Activated CD8-positive, alpha-beta memory T cell treated with anti-CD3 and anti-CD28 coated beads, Interleukin-2, amount 10 ng/mL, durations not matched to agents 7 days and 5 days (primary cell): Measurements from ENCODE around the gene ZBED4. TPM values are rescaled to one million over a fixed set of nuclear protein-coding genes. Genes with fewer than 3 reads are reported as not detected.

Source experiments
- ATAC-seq: fragments of 150-1000 bp; cut with Tn5 transposase; one replicate; pipeline ENCODE4 v1.10.0; 2021; ENCODE audit warnings: moderate library complexity
- CTCF ChIA-PET: fragments of 350-600 bp; sonication (Branson Sonifier 250); formaldehyde crosslinking; loops from one replicate; lab custom pipeline; 2021; ENCODE audit warnings: antibody characterized with exemption; lab: Charles Lee
- DNase-seq: peaks from one replicate; pipeline ENCODE4 v3.0.0-alpha.2; 2020
- H3K27ac Mint-ChIP-seq: one replicate; pipeline ENCODE4 v1.8.0; 2021; ENCODE audit warnings: mild to moderate bottlenecking, mixed read lengths
- H3K27me3 Mint-ChIP-seq: one replicate; pipeline ENCODE4 v1.8.0; 2021; ENCODE audit warnings: mixed read lengths
- H3K36me3 Mint-ChIP-seq: one replicate; pipeline ENCODE4 v1.8.0; 2021; ENCODE audit warnings: mild to moderate bottlenecking, mixed read lengths
- H3K4me1 Mint-ChIP-seq: one replicate; pipeline ENCODE4 v1.8.0; 2021; ENCODE audit warnings: mixed read lengths
- H3K4me3 Mint-ChIP-seq: one replicate; pipeline ENCODE4 v1.8.0; 2021; ENCODE audit warnings: mild to moderate bottlenecking, moderate library complexity, mixed read lengths
- H3K9me3 Mint-ChIP-seq: one replicate; pipeline ENCODE4 v1.8.0; 2022; ENCODE audit warnings: low read depth, mixed read lengths
- total RNA-seq, 2 experiments: library from RNA; stranded (reverse); gene quantifications; one replicate each; pipeline ENCODE4 v1.2.3, GENCODE V29; 2021

Gene ZBED4
- total RNA-seq, 2 experiments from 2014 or later: 24.1 to 25.7 TPM

GRCh38 chr22:49922926-49923325, 69.3 kb downstream of the ZBED4 start:
- peaks cover 30% of the 10 kb centered on the region for H3K4me1 Mint-ChIP-seq
- H3K36me3 Mint-ChIP-seq: peaks cover 2% of the 10 kb centered on the region
- ATAC-seq (no peak), DNase-seq (no peak)
- CTCF ChIA-PET: no interaction called here
- H3K4me3 Mint-ChIP-seq: no peak overlapping the region
- H3K9me3 Mint-ChIP-seq: no peaks in the 10 kb centered on the region
- no peak overlapping the region for H3K27ac Mint-ChIP-seq
- H3K27me3 Mint-ChIP-seq: no peaks in the 10 kb centered on the region

- CTCF ChIA-PET: interaction anchor here (1.2 to 1.3 kb wide), 2 partner anchors 107 to 156 kb away, joined by 3 to 4 read pairs; no protein-coding TSS in a partner anchor
- no peak overlapping the region for H3K27ac Mint-ChIP-seq
- H3K27me3 Mint-ChIP-seq: no peaks in the 10 kb centered on the region
- no peak for DNase-seq
- no peak for ATAC-seq
- no peak overlapping the region for H3K4me3 Mint-ChIP-seq
- peaks cover 2% of the 10 kb centered on the region for H3K36me3 Mint-ChIP-seq
- H3K9me3 Mint-ChIP-seq: no peaks in the 10 kb centered on the region
- H3K4me1 Mint-ChIP-seq: peaks cover 30% of the 10 kb centered on the region
These were observed 69.8 kb downstream of the ZBED4 start for GRCh38 chr22:49923445-49923844.

DNA sequence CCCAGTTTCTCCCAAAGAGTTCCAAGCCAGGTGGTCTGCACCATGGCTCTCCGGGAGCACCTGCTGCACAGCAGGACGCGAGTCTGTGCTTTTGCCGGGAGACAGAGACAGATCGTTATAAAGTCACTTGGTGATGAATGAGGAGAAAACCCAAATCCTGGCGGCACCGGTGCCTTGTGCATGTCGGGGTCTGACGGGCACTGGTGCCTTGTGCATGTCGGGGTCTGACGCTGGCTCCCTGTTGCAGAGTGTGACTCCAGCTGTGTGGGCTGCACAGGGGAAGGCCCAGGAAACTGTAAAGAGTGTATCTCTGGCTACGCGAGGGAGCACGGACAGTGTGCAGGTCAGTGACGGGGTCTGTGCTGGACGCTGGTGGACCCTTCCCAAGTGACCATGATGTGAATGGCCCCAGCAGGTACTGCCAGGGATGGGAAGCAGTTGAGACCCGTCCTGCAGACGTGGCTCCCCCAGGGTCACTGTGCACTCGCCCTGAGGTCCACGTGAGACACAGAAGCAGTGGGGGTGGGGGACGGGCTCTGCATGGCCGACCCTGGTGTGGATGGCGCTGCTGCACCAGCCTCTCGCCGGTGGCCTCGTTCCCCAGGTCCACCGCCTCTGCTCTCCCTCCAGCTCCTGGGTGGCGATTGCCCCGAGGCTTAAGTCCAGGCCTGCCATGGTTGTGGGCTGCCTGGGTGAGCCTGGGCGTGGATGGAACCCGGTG, 70.6 kb downstream of the ZBED4 start:
- peak overlapping the region; percentile 26 for H3K27ac Mint-ChIP-seq
- H3K4me3 Mint-ChIP-seq: no peak overlapping the region
- no peak for ATAC-seq

DNA sequence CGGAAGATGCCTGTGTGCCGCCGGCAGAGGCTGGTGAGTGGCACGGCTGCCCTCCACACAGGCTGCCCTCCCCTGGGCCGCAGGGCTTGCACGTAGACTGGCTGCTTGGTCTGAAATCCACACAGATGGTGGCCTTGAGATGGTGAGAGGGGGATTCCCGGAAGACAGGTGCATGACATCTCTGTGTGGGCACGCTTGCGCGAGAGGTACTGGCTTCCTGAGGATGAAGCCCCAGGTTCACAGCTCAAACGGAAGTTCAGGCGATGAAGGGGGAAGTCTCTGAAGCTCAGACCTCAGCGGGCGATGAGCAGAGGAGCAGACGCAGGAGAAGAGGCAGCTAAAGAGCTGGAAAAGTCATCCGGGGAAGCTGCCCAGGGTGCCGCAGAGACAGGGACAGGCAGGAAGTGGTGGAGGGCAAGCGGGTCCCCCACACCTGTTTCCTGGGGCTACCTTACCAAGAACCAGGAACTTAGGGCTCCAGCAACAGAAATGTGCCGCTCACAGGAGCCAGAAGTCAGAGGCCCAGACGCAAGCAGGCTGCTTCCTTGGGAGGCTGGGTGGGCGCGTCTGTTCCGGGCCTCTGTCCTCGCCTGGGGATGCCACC, 72.0 kb downstream of the ZBED4 start:
- peak overlapping the region; percentile 90 for H3K27ac Mint-ChIP-seq
- H3K4me3 Mint-ChIP-seq: peak overlapping the region; percentile 66
- peak; percentile 63 for ATAC-seq
- H3K9me3 Mint-ChIP-seq: no peaks in the 10 kb centered on the region
- H3K36me3 Mint-ChIP-seq: peaks cover 2% of the 10 kb centered on the region
- H3K4me1 Mint-ChIP-seq: peaks cover 26% of the 10 kb centered on the region
- H3K27me3 Mint-ChIP-seq: no peaks in the 10 kb centered on the region
- peak; percentile 75 for DNase-seq
- CTCF ChIA-PET: interaction anchor here (1.0 to 3.5 kb wide), 3 partner anchors 105 to 194 kb away, joined by 3 to 34 read pairs (median 23); no protein-coding TSS in a partner anchor

More for the DNA sequence above, 70.6 kb downstream of the ZBED4 start:
- CTCF ChIA-PET: interaction anchor here (1.2 to 1.3 kb wide), 2 partner anchors 106 to 157 kb away, joined by 3 to 4 read pairs; no protein-coding TSS in a partner anchor
- peaks cover 29% of the 10 kb centered on the region for H3K4me1 Mint-ChIP-seq
- no peaks in the 10 kb centered on the region for H3K9me3 Mint-ChIP-seq
- DNase-seq: no peak
- H3K36me3 Mint-ChIP-seq: peaks cover 2% of the 10 kb centered on the region
- H3K27me3 Mint-ChIP-seq: no peaks in the 10 kb centered on the region

DNA sequence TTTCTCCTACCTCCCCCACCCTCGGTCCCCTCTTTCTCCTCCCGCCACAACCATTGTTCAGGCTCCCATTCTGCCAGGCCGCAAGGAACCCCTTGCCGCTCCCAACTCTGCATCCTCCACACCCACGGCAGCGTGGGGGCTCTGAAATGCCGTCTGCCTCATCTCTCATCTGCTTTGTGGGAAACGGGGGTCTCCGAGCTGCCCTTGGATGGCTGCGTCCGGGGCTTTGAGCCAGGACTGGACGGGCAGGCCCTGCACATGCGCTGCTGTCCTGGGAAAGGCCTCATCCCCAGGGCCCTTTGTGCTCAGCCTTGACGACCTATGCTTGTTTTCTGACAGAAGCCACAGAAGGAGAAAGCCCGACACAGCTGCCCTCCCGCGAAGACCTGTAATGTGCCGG, 73.3 kb downstream of the ZBED4 start:
- ATAC-seq (no peak), DNase-seq (no peak)
- Mint-ChIP-seq H3K4me3 (no peak overlapping the region), H3K4me1 (peaks cover 38% of the 10 kb centered on the region), H3K27me3 (no peaks in the 10 kb centered on the region), H3K36me3 (peaks cover 2% of the 10 kb centered on the region), H3K9me3 (no peaks in the 10 kb centered on the region), H3K27ac (peak overlapping the region; percentile 74)
- CTCF ChIA-PET: interaction anchor here (1.0 to 3.5 kb wide), 3 partner anchors 67 to 159 kb away, joined by 3 to 34 read pairs (median 3); no protein-coding TSS in a partner anchor

GRCh38 chr22:49927483-49928184, 74.0 kb downstream of the ZBED4 start:
- Mint-ChIP-seq H3K9me3 (no peaks in the 10 kb centered on the region), H3K27me3 (no peaks in the 10 kb centered on the region), H3K4me3 (no peak overlapping the region), H3K4me1 (peaks cover 38% of the 10 kb centered on the region), H3K36me3 (peaks cover 2% of the 10 kb centered on the region), H3K27ac (peak overlapping the region; percentile 27)
- CTCF ChIA-PET: interaction anchor here (1.0 to 3.5 kb wide), 4 partner anchors 66 to 160 kb away, joined by 3 to 34 read pairs (median 3); no protein-coding TSS in a partner anchor
- no peak for DNase-seq
- no peak for ATAC-seq

DNA sequence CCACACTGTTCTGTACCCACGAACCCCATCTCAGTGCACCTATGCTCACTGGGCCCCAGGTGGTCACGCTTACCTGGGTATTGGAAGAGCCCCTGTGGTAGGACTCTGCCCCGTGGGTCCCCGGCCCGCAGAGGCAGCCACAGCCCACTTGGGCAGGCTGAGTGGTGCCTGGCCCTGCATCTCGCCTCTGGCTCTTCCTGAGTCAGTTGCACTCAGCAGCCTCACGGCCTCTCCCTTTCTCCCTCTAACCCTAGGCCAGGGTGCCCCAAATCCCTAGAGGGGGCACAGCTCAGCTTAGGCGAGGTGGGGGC, 74.5 kb downstream of the ZBED4 start:
- DNase-seq (no peak), ATAC-seq (no peak)
- peaks cover 42% of the 10 kb centered on the region for H3K4me1 Mint-ChIP-seq
- H3K4me3 Mint-ChIP-seq: no peak overlapping the region
- no peak overlapping the region for H3K27ac Mint-ChIP-seq
- CTCF ChIA-PET: interaction anchor here (1.2 to 3.5 kb wide), 3 partner anchors 65 to 102 kb away, joined by 3 to 34 read pairs (median 3); no protein-coding TSS in a partner anchor
- H3K36me3 Mint-ChIP-seq: peaks cover 2% of the 10 kb centered on the region
- H3K27me3 Mint-ChIP-seq: no peaks in the 10 kb centered on the region
- H3K9me3 Mint-ChIP-seq: no peaks in the 10 kb centered on the region

DNA sequence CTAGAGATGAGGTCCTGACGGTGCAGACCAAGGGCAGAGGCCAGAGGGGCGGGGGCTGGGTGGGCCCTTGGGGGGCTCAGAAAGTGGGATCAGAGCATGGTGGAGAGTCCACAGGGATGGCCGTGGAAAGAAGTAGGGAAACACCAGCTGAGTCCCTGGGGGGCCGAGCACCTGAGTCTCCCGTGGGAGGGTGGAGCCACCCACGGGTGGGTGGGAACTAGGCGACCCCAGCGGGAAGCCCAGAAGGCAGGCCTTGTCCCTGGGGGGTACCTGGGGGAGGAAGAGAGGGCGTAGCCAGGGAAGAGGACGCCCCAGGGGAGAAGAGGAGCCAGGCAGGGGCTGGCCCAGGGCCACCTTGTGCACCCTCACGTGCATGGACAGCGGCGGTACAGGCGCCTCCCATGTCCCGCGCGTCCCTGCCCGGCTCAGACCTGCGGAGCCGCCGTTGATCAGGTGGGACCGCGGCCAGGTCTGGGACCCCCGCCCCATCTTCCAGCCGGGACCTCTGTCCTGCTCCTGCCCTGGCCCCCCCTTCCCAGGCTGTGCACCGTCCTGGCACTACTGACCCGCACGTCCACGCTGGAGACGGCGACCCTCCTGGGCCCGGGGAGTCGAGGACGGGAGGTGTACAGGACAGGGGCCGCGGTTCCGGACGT, 75.0 kb downstream of the ZBED4 start:
- DNase-seq: no peak
- CTCF ChIA-PET: interaction anchor here (1.4 to 3.5 kb wide), 2 partner anchors 102 to 103 kb away, joined by 3 to 34 read pairs; no protein-coding TSS in a partner anchor
- H3K27me3 Mint-ChIP-seq: no peaks in the 10 kb centered on the region
- ATAC-seq: no peak
- peaks cover 47% of the 10 kb centered on the region for H3K4me1 Mint-ChIP-seq
- H3K4me3 Mint-ChIP-seq: no peak overlapping the region
- H3K36me3 Mint-ChIP-seq: peaks cover 2% of the 10 kb centered on the region
- H3K9me3 Mint-ChIP-seq: no peaks in the 10 kb centered on the region
- H3K27ac Mint-ChIP-seq: no peak overlapping the region

DNA sequence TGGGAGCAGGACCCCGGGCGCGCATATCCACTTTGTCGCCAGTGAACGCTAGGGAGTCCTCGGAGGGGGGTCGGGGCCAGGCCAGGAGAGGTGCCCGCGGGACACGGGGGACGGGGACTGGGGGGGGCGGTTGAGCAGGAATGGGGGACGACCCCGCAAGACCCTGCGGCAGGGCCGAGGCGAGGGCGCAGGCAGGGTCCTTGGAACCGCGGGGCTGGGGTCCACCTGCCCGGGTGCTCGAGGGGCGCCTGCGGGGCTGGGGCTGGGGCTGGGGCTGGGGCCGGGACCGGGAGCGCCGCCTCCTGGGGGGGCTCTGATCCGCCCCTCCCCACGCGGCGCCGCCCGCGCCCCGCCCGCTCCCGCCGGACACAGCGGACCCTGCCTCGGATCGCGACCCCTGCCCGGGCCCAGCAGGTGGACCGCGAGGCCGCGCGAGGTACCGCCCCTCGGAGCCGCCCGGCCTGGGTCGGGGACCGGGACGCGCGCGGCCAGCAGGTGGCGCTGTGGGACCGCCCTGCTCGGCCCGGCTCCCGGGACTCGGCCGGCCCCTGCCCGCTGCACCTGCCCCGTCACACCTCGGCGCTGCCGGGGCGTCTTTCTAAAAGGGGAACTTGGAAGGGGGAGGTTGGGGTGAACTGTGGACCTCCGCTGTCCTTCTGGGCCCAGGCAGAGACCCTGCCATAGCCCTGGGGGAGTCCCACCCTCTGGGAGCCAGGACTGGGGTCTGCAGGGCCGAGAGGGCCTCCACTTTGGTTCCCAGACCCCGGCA, 75.8 kb downstream of the ZBED4 start:
- H3K9me3 Mint-ChIP-seq: no peaks in the 10 kb centered on the region
- peaks cover 2% of the 10 kb centered on the region for H3K36me3 Mint-ChIP-seq
- peaks cover 49% of the 10 kb centered on the region for H3K4me1 Mint-ChIP-seq
- ATAC-seq (peak; percentile 82), DNase-seq (peak; percentile 78)
- CTCF ChIA-PET: interaction anchor here (1.8 to 4.6 kb wide), 8 partner anchors 39 to 162 kb away, joined by 5 to 48 read pairs (median 14); no protein-coding TSS in a partner anchor
- H3K27me3 Mint-ChIP-seq: no peaks in the 10 kb centered on the region
- H3K4me3 Mint-ChIP-seq: no peak overlapping the region
- no peak overlapping the region for H3K27ac Mint-ChIP-seq

- peaks cover 49% of the 10 kb centered on the region for H3K4me1 Mint-ChIP-seq
- H3K27ac Mint-ChIP-seq: no peak overlapping the region
- ATAC-seq (no peak), DNase-seq (no peak)
- CTCF ChIA-PET: interaction anchor here (1.0 to 4.6 kb wide), 14 partner anchors 8 to 261 kb away, joined by 3 to 48 read pairs (median 8); partner anchors contain the start of genes ALG12, CRELD2 and MLC1
- H3K4me3 Mint-ChIP-seq: no peak overlapping the region
- H3K27me3 Mint-ChIP-seq: no peaks in the 10 kb centered on the region
- peaks cover 1% of the 10 kb centered on the region for H3K36me3 Mint-ChIP-seq
- no peaks in the 10 kb centered on the region for H3K9me3 Mint-ChIP-seq
These were observed 76.4 kb downstream of the ZBED4 start for GRCh38 chr22:49929994-49930575.

DNA sequence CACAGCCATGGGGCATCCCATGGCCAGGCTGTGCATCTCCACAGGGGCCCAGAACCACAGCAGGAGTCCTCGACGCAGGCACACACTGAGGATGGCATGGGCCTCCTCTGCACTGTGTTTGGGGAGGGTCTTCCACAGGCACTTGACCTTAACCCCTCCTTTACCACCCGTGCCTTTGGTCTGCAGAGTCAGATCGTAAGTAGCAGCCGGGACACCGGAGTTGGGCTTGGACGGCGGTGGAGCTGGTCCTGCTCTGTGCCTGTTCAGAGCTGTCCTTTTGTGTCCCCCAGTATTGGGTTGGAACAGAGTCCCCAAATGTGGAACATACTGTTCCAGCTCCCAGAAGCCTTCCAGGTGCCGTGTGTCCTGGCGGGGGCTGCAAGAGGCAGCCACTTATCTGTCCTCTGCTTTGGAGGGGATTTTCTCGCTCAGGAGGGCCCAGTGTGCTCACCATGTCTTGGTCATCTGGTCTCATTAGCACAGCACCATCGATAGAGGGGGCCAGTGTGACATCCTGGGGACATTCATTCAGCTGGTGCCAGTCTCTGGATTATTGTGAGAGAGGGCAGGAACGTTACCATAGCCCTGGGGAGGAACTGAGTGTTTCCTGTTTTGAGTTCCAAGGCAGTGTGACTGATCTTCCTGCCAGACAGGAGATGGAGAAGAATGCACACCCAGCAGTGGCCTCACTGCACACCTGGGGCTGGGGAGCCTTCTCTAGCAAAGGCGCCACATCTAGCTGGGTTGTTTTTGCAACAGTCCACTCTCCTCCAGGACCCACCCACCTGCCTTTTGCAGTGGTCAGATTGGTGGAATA, 77.2 kb downstream of the ZBED4 start:
- H3K36me3 Mint-ChIP-seq: no peaks in the 10 kb centered on the region
- ATAC-seq (no peak), DNase-seq (peak; percentile 69)
- peaks cover 41% of the 10 kb centered on the region for H3K4me1 Mint-ChIP-seq
- CTCF ChIA-PET: interaction anchor here (0.8 to 4.6 kb wide), 15 partner anchors 9 to 260 kb away, joined by 3 to 48 read pairs (median 7); partner anchors contain the start of genes ALG12, CRELD2 and MLC1
- H3K27me3 Mint-ChIP-seq: no peaks in the 10 kb centered on the region
- H3K9me3 Mint-ChIP-seq: no peaks in the 10 kb centered on the region
- H3K27ac Mint-ChIP-seq: no peak overlapping the region
- H3K4me3 Mint-ChIP-seq: no peak overlapping the region
